Measurements from ENCODE around the gene ARL4C.
"Not testable (repeated sequence)": the region's sequence is repeated elsewhere in the genome, so short reads cannot be mapped to it uniquely, and the experiment has no call there.

Gene ARL4C

DNA sequence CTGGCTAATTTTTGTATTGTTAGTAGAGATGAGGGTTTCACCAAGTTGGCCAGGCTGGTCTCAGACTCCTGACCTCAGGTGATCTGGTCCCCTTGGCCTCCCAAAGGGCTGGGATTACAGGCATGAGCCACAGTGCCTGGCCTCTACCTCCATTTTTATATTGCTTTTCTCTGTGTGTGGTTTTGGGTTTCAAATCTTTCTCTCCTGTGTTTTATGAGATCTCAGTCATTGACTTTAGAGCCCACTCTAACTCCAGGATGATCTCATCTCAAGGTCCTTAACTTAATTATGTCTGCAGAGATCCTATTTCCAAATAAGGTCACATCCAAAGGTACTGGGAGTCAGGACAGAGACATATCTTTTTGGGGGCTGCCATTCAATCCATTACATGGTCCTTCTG lies 24.7 kb downstream of the ARL4C start:
- DNase-seq, result no peak

DNA sequence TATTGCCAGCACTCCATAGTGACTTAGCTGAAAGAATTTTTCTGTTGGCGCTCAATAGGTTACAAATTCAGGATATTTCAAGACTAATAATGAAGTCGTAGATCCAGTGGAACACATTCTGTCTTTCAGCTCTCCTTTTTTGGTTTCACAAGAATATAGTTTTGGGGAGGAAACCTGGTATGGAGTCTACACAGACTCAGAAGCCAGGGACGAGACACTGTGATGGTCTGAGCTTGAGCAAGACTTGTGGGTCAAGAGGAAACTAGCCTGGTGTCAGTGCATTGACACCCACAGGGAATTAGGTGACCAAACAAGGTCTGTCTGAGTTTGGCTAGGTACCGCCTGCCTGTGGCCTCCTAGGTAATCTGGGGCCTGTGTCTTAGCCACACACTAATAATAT lies 26.9 kb downstream of the ARL4C start:
- DNase-seq, result no peak

DNA sequence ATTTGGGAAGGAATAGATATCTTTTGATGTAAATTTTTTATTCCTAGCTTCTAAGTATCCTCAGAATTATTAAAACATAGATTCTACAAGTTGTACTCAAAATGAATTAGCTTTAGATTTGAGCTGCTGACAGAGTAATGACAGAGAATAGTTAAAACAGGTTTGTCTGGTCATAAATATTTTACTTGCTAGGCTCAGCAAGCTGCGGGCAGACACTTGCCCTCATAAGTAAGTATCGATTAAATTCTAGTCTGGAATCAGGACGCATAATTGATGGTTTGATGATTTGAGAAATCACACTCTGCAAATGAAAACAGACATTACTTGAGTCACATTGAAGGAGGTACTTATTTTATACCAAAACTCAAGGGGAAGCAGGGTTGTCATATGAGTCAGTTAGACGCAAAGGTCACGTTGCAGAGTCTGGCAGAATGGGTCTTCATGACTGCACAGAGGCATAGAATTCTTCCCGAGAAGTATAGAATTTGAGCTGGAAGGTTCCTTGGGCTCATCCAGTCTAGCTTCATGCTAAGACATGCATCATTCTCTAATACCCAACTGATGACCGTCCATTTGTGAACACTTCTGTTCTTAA lies 27.5 kb downstream of the ARL4C start:
- no peak for DNase-seq

DNA sequence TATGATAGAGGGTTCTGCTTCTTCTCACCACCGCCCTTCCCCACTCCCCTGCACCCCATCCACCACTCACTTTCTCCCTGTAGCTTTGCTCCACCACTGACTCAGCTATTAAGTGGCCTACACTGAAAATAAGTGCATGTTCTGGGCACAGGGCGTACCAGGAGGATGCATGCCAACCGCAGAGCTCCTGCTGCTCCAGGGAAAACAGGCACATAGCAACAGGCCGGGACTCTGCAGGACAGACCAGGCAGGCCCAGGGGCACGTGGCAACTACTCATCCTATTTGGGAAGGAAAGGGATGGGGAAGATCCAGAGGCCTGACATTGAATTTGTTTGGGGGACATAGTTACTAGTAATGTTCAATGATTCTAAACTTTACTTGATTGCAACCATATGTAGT lies 28.4 kb downstream of the ARL4C start:
- no peak for DNase-seq

DNA sequence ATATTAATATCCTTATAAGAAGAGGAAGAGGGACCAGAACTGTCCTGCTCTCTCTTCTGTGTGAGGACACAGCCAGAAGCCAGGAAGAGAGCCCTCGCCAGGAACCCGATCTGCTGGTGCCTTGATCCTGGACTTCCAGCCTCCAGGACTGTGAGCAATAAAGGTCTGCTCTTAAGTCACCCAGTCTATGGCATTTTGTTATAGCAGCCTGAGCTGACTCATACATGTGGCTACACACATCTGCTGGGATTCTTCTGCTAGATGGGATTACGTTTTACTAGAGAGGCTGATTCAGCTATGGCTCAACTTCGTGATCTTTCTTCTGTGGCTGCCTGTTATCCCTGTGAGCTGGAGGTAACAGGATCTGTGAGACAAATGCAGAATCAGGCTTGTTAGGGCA lies 29.6 kb downstream of the ARL4C start:
- DNase-seq, result no peak

DNA sequence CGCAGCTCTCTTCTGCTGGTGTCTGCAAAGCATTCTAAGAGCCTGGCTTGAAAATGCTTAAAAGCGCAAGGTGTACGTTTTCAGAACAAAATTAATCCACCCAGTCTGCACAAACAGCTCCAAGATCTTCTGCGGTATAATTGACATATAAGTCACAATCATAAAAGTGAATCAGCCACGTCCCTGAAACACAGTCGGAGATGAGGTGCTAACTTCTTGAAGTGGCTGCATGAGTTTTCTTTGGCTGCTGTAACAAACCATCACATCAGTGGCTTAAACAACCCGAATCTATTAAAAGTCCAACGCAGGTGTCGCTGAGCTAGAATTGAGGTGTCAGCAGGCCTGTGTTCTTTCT lies 32.6 kb downstream of the ARL4C start:
- DNase-seq, result no peak

DNA sequence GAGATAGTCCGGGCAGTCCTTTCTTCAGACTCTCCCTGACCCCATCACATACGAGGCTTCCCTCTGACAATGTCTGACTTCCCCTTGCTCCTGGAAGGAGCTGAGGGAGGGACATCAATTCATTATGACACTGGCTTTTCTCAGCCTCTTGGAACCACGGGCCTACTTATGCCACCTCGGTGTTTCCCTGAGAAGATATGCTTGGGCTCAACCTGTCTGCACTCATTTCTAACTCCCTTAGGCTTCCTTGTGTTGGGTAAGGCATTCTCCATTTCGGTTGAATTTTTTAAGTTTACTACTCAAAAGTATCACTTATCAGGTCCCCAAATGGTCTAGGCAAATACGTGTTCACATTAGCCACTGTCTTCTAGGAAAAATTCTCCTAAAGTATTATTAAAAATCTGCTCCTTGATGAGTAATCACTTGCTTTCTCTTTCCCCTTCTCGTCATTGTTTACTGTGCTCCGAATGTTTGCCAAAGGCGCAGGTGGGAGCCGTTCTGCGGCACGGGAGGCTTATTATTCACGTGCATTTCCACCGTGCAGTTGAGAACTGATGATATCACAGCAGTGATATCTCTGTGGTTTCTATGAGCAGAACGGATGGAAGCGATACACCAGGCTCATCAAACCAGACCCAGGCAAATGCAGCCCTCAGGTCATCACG lies 33.1 kb downstream of the ARL4C start:
- peak; percentile 75 for DNase-seq

DNA sequence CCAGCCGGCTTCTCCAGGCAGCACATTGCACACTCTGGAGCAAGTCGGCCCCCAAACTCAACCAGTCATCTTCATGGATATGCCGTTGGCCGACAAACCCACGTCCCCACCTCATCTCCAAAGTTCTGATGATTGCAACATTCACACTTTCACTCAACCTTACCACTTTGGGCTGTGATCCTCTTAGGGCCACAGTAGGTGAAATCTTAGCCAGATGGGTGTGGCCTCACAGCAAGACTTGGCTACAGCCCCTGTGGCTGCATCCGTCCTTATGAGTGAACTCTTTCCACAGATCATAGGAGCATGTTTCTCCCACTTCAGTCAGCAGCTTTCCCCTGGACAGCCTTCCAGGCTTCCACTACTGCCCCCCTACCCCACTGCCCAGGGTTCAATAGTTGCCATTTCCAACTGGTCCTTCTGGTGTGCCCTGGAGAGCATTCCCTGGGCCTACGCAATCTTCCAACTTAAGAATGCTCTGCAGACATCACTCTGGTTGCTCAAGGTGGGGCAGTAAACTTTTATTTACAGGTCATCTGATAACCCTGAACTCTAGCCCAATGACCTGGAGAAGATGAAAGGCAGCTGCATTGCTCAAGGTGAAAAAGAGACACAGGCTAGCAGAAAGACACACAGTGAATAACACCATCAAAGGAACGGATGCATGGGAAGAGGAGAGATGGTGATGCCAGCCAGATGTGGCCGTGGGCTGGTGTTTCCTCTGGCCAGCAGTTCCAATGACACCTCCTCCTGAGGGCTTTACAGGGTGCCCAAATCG lies 34.5 kb downstream of the ARL4C start:
- DNase-seq, result no peak

DNA sequence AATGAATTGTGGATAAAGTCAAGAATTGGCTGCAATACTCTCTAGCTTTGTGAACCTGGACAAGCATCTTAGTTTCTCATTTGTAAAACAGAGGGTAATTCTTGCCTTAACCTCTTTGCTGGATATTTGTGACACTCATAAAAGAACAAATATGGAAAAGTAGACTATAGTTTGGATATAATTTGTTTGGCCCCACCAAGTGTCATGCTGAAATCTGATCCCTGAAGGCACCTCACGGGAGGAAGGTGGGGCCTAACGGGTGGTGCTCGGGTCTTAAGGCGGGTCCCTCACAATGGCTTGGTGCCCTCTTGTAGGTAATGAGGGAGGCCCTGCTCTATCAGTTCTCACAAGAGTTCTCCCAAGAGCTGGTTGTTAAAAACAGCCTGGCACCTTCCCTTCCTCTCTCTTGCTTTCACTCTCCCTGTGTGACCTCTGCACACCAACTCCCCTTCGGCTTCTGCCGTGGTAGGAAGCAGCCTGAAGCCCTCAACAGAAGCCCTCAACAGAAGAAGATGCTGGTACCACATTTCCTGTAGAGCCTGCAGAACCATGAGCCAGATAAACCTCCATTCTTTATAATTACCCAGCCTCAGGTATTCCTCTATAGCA lies 37.4 kb downstream of the ARL4C start:
- DNase-seq, result no peak

DNA sequence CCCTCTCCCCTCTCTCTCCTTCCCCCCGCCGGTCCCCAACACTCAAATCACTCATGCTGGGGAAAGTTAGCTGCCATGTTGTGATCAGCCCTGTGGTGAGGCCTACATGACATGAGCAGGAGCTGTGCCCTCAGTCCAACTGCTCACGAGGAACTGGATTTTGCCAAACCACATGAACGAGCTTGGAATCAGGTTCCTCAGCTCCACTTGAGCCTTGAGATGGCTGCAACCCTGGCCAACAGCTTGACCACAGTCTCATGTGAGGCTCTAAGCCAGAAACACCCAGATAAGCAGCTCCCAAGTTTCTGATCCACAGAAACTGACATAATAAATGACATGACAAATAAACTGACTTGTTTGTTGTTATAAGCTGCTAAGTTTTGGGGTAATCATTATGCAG lies 38.4 kb downstream of the ARL4C start:
- DNase-seq, result no peak

DNA sequence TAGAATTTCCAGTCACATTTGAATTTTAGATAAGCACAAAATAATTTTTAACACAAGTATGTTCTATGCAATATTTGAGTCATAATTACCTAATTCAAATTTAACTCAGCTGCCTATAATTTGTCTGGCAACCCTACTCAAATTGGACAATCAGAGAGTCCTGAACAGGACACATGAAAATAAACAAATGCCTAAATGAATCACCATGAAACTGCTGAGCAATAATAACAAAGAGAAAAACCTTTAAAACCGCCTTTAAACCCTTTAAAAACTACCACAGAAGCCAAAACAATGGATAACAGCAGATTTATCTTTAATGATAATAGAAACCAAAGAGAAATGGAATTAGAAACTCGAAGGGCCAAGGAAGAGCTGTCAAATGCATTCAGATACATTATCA lies 39.5 kb downstream of the ARL4C start:
- no peak for DNase-seq

DNA sequence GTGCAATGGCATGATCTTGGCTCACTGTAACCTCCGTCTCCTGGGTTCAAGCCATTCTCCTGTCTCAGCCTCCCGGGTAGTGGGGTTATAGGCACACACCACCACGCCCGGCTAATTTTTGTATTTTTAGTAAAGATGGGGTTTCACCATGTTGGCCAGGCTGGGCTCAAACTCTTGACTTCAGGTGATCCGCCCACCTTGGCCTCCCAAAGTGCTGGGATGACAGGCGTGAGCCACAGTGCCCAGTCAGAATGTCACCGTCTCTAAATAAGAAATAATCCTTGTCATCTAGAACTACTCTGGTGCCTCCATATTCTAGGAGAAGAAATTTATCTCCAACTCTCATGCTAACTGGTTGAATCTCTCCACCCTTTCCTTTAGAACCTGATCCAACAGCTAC lies 41.6 kb downstream of the ARL4C start:
- not testable (repeated sequence) for DNase-seq

DNA sequence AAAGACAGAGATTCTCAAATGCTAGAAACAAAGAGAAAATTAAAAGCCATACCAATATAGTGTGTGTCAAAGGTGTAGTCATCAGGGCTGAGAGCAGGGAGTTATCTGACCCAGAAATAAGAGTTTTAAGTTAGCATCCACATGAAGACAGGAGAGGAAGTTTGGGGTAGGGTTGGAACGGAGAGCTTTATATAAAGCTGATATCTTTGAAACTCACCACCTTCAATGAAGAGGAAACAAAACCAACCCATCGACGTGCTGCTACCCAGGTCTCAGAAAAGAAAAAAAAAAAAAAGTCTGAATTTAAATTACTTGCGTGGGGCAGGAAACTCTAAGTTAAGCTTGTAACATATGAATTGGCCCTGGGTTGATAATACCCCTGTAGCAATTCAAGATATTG lies 42.4 kb downstream of the ARL4C start:
- no peak for DNase-seq

DNA sequence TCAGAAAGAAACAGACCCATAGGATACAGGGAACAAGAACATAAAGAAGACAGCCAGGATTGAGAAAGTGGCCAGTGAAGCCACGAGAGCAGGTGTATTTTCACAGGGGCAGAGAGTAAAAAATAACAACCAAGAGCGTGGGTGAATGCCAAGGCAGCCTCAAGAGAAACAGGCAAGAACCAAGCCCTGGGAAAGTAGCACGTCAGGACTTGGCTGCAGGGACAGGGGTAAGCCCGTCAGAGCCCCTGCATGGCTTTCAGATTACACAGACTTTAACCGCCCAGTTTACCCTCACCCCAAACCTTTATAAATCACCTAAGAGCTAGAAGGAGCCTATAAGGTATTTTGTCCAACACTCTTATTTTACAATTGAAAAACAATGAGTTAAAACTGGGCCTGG lies 43.7 kb downstream of the ARL4C start:
- peak; percentile 44 for DNase-seq

DNA sequence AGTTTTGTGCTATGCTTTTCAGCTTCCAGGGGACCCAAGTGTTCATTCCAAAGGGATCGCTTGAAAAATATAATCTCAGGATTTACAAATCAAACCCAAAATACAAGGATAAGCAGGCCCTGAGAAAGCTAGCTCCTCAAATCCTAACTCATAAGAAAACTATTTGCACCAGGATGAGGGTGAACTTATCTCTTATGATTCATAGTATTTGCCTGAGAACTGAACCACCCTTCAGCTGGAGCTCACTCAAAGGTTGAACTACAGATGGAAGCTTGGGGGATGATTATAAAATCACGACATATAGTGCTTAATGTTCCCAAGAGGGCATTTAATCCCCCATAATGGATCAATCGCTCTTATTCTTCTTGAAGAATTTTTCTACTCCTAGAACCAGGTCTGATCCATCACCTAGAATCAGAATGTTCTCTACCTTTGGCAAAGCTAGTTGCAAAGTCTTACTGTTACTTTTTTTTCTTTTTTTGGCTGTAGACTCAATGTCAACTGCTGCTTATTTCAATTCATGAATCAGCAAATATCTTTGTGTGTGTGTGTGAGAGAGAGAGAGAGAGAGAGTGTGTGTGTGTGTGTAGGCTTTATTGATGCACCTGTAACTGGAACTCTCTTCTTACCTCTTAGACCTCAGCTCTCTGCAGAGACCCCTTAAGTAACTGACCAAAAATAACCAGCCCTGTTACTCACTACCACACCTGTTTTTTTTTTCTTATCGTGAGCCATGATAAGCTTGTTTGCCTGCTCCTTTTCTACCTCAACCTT lies 44.8 kb downstream of the ARL4C start:
- no peak for DNase-seq

DNA sequence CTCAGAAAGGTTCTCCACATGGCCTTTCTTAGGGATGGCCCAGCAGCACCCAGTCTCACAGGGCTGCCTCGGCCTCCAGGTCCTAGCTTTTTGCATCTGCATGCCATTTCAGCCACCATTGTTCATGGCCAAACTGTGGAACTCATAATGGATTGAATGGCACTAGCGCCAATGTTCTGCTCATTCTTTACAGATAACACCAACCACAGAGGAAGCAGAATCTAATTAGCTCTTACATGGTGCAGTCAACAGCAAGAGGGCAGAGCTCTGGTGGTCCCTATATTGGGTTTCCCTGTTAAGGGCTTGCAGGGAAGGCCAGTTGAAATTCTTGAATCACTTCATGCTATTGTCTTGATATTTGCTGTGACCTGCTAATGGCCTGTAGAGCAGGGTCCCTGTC lies 45.6 kb downstream of the ARL4C start:
- no peak for DNase-seq

DNA sequence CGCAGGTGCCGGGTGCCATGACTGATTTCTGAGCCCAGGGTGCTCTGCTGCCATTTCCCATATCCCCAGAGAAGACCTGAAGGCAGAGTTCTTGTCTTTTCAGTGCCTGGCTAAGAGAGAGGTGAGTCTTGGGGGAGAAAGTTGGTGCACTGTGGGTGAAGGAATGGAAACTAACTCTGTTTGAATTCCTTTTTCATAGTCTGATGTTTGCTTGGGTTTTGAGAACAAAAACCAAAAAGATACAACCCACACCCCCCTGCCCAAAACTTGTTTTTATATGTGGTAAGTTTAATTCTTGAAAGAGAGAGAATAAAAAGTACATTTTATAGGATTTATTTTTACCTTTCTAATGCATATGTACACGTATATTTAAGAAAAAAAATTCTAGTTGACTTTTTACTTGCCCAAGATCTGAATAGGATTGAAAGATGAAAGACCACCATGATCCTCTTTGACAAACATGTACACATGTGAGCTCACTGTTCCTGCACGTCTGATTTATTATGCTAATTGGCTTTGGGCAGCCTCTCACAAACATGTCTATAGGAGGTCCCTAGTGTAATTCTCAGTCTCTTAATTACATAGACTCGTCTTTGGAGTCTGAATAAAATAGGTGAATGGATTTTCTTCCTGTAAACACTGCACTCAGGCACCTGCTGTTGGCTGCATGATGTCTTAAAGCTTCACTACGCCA lies 46.3 kb downstream of the ARL4C start:
- no peak for DNase-seq

DNA sequence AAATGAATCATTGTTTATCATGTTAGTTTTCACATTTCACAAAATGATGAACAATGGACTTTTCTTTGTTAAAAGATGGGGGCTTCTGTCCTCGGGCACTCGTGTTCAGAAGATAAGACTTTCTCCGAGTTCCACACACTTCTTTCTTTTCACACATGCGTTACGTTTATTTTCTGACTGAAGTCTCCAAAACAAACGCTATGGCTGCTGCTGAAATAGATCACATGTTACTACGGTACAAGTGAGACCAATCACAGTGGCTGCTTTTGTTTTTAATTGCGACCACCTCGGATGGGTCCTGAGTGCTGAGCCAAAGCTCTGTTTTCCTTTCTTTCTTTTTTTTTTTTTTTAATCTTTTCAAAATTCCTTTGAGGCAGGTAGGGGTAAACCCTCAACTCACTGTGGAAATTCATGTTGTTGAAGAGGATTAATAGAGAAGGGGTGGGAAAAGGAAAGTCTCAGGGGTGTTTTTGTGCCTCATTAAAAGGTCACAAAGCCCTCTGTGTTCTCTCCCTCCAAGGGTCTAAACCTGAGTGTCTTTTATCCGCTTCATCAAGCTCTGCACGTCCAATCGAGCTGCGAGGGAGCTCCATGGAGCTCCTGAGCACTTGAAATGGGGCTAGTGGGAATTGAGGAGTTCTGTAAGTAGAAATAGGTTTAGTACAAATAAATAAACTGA lies 48.2 kb downstream of the ARL4C start:
- DNase-seq, result no peak

DNA sequence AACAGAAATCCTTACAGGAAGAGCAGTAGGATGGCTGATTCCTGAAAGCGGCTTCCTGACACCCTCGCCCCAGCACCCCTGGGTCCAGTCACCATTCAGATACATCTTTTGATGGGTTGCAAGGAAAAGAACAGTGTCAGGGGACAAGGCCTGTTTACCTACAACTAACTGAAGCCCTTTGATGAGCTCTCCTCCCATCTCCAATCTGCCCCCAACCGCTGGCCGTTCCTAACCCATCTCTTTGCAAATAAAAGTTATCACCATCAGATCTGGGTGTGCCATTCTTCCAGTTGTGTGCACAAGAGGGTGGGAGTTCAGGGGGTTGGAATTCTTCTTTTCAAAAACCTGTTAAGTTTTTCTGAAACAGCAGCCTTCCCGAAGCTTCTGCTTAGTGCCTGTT lies 48.9 kb downstream of the ARL4C start:
- DNase-seq, result no peak

DNA sequence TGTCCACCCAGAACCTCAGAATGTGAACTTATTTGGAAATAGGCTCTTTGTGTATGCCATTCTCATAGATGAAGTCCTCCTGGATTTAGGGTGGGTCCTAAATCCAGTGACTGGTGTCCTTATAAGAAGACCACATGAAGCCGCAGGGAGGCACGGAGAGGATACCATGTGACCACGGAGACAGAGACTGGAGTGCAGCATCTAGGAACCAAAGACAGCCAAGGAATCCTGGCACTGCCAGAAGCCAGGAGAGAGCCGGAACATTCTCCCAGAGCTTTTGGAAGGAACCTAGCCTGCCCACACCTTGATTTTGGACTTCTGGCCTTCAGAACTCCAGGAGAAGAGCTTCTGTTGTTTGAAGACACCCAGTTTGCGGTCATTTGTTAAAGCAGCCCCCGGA lies 49.7 kb downstream of the ARL4C start:
- DNase-seq, result no peak

DNA sequence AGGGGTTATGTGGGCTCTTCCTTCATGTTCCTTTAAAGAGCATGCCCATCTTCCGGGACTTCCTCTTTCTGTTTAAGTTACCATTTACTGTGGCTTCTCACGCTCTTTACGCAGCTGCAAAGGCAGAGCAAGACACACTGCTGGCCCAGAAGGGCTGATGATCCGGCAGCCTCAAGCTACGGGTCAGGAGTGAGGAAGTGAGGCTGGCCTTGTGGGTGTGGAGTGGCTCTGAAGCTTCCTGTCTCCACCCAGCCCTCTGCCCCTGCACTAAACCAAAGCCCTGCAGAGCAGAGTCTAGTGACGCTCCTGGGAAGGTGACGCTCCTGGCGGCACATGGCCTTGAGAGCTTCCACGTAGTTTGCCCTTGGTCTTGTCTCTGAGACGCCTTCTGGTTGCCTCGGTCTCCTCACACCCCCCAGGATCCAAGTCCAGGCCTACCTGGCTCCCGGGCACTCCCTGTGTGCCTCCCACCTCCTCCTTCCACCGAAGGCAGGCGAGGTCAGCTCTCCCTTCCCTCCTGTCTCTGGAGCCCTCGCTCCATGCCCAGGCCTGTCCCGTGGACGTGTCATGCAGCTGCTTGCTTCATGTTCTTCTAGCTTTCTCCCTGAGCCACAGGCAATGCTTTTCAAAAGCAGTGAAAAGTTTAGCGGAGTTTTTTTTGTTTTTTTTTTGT lies 50.3 kb downstream of the ARL4C start:
- peak; percentile 75 for DNase-seq
